Astrocyte of the cerebellum (primary cell): ENCODE measurements around the gene IL31RA.

ENCODE experiments used
- DNase-seq: peaks from one replicate; pipeline ENCODE4 v3.0.0-alpha.2; 2011; ENCODE audit warnings: low read depth
- H3K4me3 ChIP-seq: 2 replicates; pipeline ENCODE4 v1.5.1; 2011; ENCODE audit warnings: mild to moderate bottlenecking, low read depth, low read length, moderate library complexity
- CTCF ChIP-seq: IDR thresholded peaks from 2 replicates; pipeline ENCODE4 v1.5.1; 2012; ENCODE audit warnings: low read length, low read depth, moderate library complexity, mild to moderate bottlenecking; ENCODE audit errors: missing control alignments
- in situ Hi-C: cut with HindIII; loops from 2 replicates; pipeline ENCODE4 v1.10.0; 2017; ENCODE audit warnings: low sequenced_read_pairs

The IL31RA gene

GRCh38 chr5:55857247-55857640, 6.1 kb downstream of the IL31RA start:
- in situ Hi-C loops, result no loop called here
- no peak for DNase-seq
- H3K4me3 ChIP-seq, result no peak overlapping the region
- TF ChIP-seq CTCF, result no peak

- TF ChIP-seq CTCF, result no peak
- no peak for DNase-seq
- in situ Hi-C loops, result no loop called here
- no peak overlapping the region for H3K4me3 ChIP-seq
Measured at GRCh38 chr5:55858104-55858503, 6.9 kb downstream of the IL31RA start.

GRCh38 chr5:55860288-55860687, 9.1 kb downstream of the IL31RA start:
- no peak for DNase-seq
- TF ChIP-seq CTCF, result no peak
- in situ Hi-C loops, result no loop called here
- no peak overlapping the region for H3K4me3 ChIP-seq

- DNase-seq, result no peak
- no peak overlapping the region for H3K4me3 ChIP-seq
- in situ Hi-C loops, result no loop called here
- TF ChIP-seq CTCF, result no peak
Measured at GRCh38 chr5:55860709-55861108, 9.6 kb downstream of the IL31RA start.

GRCh38 chr5:55864606-55865541, 13.7 kb downstream of the IL31RA start:
- DNase-seq, result no peak
- in situ Hi-C loops, result no loop called here
- no peak for TF ChIP-seq CTCF
- H3K4me3 ChIP-seq, result no peak overlapping the region

GRCh38 chr5:55865831-55866230, 14.7 kb downstream of the IL31RA start:
- in situ Hi-C loops, result no loop called here

More at GRCh38 chr5:55865831-55866230, 14.7 kb downstream of the IL31RA start:
- TF ChIP-seq CTCF, result no peak
- no peak overlapping the region for H3K4me3 ChIP-seq
- DNase-seq, result no peak
